GM21390 (cell line): Measurements from ENCODE around the gene NSG1.
"Not testable (repeated sequence)": the region's sequence is repeated elsewhere in the genome, so short reads cannot be mapped to it uniquely, and the experiment has no call there.

ENCODE experiments used
- ATAC-seq: cut with Tn5 transposase; IDR thresholded peaks from one replicate; pipeline ENCODE4 v1.9.1; 2021; ENCODE audit not compliant: unreplicated experiment

NSG1 gene

DNA sequence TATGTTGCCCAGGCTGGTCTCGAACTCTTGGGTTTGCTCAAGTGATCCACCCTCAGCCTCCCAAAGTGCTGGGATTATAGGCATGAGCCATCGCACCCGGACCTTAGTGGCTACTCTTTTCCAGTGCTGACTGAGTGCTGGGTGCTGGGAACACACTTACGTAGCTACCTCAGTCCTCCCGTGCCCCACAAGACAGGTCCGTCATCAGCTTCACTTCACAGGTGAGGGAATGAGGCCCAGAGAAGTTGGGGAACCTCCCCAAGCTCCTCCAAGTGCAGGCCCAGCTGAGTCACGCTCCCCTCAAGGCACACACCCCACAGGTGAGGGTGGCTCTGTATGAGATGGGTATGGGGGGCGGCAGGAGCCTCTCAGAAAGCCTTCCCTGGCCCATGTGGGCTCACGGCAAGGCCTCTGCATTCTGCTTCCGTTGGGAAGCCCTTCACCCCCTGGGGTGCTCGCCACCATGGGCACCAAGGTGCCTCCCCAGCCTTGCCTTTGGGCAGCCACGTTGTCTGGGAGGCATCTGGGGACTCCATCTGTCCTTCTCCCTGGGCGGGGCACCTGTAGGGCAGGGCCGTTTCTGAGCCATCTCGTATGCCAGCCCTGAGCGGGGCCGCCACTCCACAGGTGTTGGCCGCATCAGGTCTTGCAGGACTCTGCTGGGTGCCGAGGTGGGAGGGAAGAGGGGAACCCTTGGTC lies 28.4 kb downstream of the NSG1 start:
- ATAC-seq: no peak

DNA sequence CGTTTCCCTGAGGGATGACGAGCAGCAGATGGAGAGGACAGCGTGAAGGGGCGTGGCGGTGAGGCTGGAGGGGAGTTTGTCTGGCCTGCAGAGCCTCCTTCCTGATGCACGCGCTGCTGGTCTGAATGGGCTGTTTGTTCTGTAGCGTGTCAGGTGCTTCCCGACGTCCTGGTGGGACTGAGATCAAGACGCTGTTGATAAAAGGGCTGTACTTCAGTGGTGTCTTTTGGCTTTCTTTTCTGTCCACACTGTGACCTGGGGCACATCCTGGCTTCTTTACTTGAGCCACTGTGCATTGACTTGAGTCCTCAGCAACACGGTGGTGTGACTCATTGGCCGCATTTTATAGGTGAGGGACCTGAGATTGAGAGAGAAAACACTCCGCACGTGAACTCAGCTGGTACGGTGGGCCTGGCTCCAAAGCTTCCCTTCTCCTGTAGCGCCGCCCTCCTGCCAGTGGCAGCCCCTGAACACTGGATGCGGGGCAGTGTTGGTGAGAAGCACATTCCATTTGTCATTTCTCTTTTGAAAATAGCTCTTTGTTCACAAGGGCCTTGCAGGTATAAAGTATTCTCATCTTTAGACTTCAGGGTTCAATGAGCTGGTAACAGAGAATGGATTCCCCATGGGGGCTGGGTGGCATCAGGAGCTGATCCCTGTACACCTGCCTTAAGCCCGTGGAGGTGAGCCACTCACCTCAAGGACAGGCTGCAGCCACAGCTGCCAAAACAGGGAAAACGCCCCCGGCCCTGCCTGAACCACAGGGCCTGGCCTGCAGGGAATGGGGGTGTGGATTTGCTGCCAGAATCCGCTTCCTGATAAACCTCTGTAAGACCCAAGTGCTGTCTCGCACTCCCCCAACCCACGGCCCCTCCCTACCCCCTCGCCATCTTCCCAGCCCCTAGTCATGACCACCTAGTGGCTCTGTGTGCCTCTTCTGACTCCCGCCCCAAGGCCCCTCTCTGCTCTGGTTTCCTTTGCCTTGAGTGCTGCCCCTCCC lies 29.2 kb downstream of the NSG1 start:
- no peak for ATAC-seq

DNA sequence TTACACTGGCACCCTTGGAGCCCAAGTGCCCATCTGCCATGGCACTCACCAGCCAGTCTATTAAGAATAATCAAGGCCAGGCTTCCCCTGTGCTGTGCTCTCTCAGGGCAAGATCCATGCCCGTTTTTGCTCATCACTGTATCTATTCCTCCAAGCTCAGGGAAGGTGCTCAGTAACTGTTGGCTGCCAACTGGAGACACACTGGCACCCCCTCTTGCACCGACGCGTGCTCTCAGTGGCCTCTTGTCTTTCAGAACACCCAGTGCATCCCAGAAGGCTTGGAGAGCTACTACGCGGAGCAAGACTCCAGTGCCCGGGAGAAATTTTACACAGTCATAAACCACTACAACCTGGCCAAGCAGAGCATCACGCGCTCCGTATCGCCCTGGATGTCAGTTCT lies 30.1 kb downstream of the NSG1 start:
- ATAC-seq: no peak

DNA sequence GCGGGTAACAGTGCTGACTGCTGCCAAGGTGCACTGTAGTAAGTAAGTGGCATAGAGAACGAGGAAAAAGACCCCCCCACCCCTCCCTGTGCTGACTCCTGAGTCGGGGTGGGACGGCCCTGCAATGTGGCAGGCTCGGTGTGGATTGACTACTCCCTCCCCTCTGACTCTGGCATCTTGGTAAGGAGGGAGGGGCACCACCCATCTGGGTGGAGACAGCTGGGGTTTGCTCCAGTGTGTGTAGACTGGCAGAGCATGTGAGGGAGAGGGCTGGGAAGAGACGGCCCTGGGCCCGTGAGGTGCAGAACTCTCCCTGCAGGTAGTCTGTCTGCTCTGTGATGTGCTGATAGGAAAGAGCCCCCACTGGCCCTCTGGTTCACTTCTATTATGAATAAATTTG lies 31.0 kb downstream of the NSG1 start:
- no peak for ATAC-seq

DNA sequence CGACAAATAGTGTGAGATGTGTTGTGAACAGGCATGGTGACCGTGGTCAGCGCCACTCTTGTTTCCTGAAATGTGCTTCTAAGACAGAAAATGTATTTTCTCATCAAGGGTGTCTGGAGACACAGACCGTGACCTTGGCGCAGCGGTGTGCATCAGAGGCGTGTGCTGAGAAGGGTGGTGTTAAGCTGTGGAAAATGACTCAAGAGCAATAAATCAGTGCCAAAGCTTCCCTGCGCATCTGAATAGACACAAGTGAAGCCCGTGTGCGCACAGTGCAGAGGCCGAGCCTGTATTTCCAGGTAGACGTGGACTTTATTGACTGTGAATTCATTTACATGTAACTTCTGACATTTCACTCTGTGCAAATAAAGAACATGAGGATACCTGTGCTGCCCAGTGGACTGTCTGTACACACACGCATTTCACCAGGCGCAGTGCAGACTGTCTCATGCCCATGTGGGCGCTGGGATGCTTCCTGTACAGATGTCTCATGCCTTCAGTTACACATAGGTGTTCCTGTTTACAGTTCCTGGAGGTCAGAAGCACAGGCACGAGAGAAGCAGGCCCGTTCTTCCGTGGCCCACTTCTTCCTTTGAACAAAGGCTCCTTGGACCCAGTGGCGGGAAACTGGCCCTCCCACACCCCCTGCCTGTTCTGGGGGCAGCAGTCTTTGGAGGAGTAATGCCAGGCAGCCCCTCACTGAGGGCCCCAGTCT lies 31.9 kb downstream of the NSG1 start:
- no peak for ATAC-seq

DNA sequence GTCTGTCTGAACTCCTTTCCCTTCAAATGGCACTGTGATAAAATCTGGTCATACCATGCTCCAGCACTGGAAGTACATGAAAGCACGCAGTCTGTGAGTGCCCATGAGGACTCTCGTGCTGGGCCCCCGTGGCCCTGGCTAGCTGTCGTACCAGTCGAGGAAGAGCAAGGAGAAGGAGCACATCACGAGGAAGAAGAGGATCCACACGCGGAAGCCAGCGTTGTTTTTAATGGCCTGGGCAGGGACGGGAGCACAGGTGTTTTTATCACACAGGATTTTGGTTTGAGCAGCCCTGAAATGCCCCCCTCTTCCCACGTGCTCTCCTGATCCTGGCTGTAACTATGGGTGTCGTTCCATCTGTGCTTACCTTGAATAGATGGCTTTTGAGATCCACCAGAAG lies 33.0 kb downstream of the NSG1 start:
- ATAC-seq: no peak

DNA sequence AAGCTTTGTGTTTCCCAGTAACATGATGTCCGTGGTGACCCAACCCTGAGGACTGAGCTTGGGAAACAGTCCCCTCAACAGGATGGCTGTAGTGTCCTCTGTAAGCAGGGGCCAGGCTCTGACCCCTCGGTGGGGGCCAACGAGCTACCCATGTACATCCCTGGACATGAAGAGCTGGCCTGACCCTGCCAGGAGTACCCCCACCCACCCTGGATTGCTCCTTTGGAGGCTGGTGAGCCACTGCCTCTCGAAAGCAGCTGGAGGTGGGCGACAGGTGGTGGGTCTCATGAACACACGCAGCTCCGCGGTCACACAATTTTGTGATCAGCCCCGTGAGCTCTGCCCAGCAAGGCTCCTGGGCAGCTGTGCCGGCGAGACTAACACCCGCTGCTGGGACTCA lies 33.5 kb downstream of the NSG1 start:
- no peak for ATAC-seq

DNA sequence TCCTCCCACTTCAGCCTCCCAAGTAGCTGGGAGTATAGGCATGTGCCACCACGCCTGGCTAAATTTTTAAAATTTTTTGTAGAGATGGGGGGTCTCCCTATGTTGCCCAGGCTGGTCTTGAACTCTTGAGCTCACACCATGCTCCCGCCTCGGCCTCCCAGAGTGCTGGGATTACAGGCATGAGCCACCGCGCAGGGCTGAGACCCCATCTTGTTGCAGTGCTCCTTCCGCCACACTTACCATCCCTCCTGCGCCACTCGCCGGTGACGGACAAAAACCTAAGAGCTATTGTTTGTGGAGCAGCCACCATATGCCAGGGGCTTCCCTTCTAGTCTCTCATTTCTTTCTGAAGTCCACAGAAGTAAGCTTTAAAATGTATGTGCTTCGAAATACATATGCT lies 34.5 kb downstream of the NSG1 start:
- no peak for ATAC-seq

DNA sequence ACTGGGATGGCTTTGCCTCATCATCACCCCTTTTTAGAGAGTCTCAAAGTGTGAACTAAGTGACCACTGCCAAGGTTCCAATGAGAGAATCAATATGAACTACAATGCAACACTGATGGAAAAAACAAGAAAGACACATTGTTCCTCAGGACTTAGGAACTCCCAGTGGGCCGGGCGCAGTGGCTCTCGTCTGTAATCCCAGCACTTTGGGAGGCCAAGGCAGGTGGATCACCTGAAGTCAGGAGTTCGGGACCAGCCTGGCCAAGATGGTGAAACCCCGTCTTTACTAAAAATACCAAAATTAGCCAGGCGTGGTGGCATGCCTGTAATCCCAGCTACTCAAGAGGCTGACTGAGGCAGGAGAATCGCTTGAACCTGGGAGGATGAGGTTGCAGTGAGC lies 35.2 kb downstream of the NSG1 start:
- ATAC-seq: not testable (repeated sequence)

DNA sequence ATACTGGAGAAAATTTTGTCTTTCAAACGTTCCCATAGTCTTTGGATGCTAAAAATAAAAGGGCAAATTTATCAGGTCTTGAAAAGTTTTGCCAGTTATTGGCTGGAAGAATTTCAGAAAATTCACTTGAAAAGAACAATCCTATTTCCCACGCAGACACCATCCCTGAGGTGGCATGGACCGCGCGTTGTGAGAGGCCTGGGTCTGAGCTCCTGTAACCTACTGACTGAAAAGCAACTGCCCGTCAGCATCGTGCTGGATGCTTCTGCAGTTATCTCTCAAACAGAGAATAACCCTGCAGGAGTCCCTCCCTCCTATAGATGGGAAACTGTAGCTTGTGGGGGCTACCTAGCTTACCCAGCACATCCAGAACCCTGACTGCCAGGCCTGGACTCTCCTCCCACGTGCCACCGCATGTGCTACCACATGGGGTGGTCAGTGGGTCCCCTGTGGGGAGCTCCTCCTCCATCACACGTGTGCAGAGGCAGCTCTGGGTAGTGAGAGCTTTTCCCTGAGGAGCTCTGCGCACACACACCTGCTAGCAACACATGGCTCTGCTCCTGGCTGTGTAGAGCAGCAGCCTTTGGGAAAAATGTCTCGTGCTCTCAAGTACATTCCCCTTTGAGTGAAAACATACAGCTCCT lies 36.1 kb downstream of the NSG1 start:
- no peak for ATAC-seq

DNA sequence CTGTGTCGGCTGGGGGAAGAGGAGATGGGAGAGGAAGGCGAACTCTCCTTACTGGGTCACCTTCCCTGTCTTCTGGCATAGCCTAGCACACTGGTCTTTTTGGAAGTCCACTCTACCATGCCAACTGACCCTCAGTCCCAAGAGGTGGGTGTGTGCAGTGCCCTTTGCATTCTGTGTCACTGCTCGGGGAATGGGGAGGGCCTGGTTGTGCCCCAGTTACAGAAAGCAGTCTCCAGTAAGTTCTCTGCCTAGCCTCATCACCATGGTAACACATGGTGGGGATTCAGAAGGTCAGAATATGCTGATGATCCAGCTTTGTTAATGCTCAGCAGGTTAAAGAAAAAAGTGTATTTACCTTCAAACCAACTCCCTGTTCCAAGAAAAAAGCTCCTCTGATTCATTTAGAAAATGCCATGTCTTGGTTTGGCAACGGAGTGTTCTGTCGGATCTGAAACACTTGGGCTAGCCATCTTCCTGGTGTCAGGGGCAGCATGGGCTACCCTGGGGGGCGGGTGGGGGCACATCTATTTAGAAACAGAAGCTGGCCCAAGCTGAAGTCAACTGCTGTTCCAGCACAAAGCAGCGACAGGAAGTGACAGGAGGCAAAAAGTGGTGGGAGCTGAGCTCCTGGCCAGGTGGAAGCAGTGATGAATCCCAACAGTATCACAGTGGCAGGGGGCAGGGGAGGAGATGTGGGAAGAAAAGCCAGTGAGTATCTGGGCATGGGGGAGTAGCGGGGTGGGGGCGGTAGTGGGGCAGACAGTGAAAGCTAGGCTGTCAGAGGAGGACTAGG lies 37.0 kb downstream of the NSG1 start:
- ATAC-seq: no peak

DNA sequence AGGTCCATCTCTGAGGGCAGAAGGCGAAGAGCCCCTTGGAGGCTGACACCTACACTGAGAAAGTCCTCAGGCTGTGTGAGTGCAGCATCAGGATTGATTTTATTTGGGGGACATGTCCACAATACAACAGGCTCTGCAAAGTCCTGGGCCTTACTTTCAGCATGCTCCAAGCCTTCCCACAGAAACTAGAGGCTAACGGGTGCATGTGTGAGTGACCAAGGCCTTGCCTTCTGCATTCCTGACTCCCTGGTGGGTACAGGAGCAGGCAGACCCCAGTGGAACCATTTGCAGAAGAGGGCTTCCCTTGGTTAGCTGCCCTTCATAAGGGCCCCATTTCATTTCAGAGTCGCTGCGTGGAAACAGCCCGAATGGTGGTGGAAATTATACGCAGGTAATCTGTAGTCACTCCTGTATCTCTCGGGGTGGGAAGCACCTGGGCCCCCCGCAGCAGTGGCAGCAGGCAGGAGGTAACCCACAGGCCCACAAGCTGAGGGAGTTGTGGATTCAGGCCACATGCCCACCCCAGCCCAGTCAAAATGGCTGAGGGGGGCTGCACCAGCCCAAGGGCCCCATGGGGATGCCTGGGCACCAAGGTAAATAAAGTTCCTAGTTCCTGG lies 37.7 kb downstream of the NSG1 start:
- no peak for ATAC-seq

DNA sequence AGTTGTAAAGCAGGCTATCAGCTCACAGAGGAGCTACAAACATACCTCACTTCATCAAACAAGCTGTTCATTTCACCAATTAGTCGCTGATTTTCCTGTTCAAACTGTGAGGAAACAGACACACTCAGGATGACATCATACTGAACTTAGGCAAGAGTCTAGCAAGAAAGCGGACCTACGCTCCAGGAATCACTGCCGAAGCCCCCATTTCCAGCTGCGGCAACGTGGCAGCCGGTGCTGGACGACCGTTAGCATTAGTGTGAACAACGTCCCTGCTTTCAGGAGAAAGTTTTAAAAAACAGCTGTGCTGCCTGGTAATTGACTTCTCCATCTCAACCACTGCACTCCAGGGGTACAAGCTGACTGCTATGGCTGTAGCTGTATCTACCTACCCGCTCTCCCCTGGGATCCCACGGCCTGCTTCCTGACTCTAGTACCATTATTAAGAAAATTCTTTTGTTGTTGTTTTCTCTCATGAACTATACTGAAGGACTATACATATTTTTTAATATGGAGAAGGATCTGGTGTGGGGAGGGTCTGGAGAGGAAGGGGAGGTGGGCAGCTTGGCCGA lies 38.3 kb downstream of the NSG1 start:
- ATAC-seq: no peak

DNA sequence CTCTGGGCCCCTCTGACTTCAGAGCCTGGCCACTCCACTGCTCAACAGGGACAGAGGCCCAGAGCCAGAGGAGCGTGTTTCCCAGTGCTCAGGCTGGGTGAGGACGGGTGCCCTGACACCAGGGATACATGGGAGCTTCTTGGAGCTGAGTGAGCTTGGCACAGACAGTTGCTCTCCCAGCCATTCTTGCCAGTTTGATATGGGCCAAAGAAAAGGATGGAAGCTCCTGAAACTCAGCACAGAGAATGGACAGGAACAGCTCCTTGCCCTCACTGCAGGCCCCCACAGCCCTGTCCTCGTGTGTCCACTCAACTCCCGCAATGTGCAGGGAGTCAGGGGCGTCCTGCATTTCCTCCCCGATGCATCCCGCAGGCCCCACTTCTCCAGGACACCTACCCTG lies 38.8 kb downstream of the NSG1 start:
- no peak for ATAC-seq

DNA sequence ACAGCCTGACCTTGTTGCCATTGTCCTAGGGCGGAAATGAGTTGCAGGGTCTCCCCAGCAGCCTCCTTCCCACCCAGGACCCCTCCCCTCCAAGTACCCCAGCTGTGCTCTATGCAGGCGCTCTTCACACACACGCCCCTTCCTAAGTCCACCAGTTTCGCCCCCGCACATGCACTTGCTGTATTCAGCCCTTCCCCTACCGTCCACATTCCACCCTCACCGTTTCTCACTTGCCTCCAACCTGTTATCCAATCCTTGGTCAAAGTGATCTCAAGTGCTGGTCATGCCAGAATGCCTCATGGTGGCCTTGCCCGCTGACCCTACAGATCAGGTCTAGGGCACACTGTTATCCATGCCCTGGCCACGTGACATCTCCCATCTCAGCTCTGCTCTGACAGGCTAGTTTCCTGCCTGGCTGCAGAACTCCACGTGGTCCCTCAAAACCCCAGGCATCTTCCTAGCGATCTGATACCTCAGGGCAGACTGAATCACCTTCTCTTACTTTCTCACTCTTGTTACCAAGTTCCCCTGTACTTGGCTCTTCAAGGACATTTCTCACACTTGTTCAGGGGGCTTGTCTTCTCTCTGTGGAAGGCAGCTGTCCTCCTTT lies 39.7 kb downstream of the NSG1 start:
- ATAC-seq: no peak

DNA sequence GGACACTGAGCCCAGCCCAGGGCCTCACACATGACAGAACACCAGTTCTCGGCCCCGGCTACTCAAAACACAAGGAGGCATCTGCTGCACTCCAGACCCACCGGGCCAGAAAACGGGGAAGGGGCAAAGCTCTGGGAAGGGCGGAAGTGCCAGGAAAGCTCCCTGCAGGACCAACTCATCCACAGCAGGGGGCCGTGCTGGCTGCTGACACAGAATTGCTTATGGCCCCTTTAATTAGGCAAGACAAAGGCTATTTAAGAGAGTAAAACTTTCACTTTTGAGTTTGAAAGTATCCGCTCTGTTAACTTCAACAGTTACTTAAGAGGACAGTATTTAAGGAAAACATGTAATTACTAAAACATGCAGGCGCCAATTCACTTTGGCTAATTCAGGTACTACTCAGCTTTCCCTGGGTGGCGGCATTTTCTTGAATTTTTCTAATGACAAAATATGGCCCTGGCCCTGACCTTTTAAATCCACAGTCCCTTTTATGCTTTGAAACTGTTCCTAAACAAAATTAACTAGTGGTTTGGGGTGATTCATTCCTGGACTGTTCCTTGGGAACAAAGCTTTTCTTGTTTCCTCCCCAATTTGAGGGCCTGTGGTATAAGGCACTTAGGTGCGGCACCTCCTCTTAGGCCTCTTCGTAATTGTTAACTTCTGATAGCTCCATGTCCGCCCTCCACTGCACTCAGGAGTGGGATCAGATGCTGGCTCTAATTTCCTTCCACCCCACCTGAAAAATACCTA lies 40.4 kb downstream of the NSG1 start:
- no peak for ATAC-seq

DNA sequence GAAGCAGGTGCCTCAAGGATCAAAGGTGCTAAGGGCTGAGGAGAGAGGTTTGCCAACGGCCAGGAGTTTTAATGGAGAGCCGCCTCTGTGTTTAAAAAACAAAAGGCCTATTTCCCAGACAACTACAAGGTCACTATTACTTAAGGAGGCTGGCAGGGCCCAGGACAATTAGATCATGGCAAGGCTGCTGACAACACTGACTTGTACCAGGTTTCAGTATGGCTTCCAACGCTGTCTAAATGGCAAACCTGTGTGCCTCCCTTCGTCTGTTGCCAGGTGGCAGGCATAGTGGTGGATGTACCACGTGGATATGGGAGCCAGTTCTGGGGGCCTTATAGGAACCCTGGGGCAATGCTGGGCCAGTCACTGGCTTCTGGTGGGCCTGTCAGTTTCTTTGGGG lies 41.0 kb downstream of the NSG1 start:
- no peak for ATAC-seq
